Stimulated activated CD8-positive, alpha-beta memory T cell treated with anti-CD3 and anti-CD28 coated beads, Interleukin-15, amount 100 ng/mL, for 1 hour (primary cell): Measurements from ENCODE around the gene IGFLR1.
"Not testable (repeated sequence)": the region's sequence is repeated elsewhere in the genome, so short reads cannot be mapped to it uniquely, and the experiment has no call there.

Experiments used
- DNase-seq: peaks from one replicate; pipeline ENCODE4 v3.0.0-alpha.2; 2020; ENCODE audit warnings: low read depth

The IGFLR1 gene

GRCh38 chr19:35739275-35740107, 2.8 kb downstream of the IGFLR1 start:
- no peak for DNase-seq

- DNase-seq = no peak
These were observed 3.4 kb downstream of the IGFLR1 start for GRCh38 chr19:35738887-35739229.

GRCh38 chr19:35738021-35738886, 4.0 kb downstream of the IGFLR1 start:
- no peak for DNase-seq

- DNase-seq = no peak
These were observed 5.1 kb downstream of the IGFLR1 start for GRCh38 chr19:35736913-35737886.

- DNase-seq = no peak
These were observed 7.4 kb downstream of the IGFLR1 start for GRCh38 chr19:35734889-35735288.

GRCh38 chr19:35734273-35734672, 8.0 kb downstream of the IGFLR1 start:
- no peak for DNase-seq

GRCh38 chr19:35733180-35734125, 8.8 kb downstream of the IGFLR1 start:
- DNase-seq = no peak

GRCh38 chr19:35732540-35733179, 9.6 kb downstream of the IGFLR1 start:
- no peak for DNase-seq

GRCh38 chr19:35731779-35732405, 10.4 kb downstream of the IGFLR1 start:
- DNase-seq = no peak

- no peak for DNase-seq
These were observed 10.9 kb downstream of the IGFLR1 start for GRCh38 chr19:35731353-35731752.

GRCh38 chr19:35730326-35730725, 11.9 kb downstream of the IGFLR1 start:
- DNase-seq = no peak

- DNase-seq = no peak
These were observed 12.5 kb downstream of the IGFLR1 start for GRCh38 chr19:35729763-35730162.

GRCh38 chr19:35729021-35729420, 13.2 kb downstream of the IGFLR1 start:
- DNase-seq = no peak

- no peak for DNase-seq
These were observed 14.1 kb downstream of the IGFLR1 start for GRCh38 chr19:35727956-35728706.

GRCh38 chr19:35727053-35727955, 14.9 kb downstream of the IGFLR1 start:
- no peak for DNase-seq

- no peak for DNase-seq
These were observed 16.9 kb downstream of the IGFLR1 start for GRCh38 chr19:35725216-35725861.

- DNase-seq = no peak
These were observed 17.7 kb downstream of the IGFLR1 start for GRCh38 chr19:35724560-35724959.

GRCh38 chr19:35724132-35724531, 18.1 kb downstream of the IGFLR1 start:
- DNase-seq = not testable (repeated sequence)
